GM21786 (cell line): ENCODE results near the gene RNF17.
"Not testable (repeated sequence)": the region's sequence is repeated elsewhere in the genome, so short reads cannot be mapped to it uniquely, and the experiment has no call there.

Experiments used
- ATAC-seq: cut with Tn5 transposase; IDR thresholded peaks from one replicate; pipeline ENCODE4 v1.9.1; 2021; ENCODE audit not compliant: unreplicated experiment

The RNF17 gene

DNA sequence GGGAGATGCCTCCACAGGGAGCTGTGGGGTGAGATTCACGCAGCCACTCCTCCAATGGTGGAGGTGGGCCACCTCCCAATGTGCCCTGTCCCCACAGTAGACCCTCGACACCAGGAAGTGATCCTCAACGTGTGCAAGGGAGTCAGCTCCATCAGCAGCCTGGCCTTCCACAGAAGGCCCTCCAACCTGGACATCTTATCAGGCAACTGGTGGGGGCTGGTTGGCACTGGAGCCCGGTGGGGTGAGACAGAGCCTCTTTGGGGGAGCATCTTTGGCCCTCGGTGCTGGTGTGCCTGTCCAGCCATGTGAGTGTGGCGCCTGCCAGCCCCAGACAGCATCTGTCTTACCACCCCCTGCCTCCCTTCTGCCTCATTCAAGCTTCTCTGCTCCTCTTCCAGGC, 19.7 kb upstream of the RNF17 start:
- ATAC-seq = no peak

DNA sequence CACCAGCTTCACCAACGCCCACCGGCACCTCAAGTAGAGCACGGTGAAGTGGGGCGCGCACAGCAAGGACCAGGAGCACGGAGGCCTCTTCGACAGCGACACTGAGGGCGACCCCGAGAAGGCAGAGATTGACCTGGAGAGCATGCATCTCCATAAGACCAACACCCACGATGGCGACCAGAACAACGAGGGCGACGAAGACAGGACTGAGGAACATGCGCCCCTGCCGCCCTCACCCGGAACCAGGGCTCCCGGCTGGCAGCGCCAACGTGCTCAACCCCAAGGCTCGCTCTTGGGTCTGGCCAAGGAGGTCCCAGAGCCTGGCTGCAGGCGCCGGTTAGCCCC, 18.5 kb upstream of the RNF17 start:
- ATAC-seq = no peak

DNA sequence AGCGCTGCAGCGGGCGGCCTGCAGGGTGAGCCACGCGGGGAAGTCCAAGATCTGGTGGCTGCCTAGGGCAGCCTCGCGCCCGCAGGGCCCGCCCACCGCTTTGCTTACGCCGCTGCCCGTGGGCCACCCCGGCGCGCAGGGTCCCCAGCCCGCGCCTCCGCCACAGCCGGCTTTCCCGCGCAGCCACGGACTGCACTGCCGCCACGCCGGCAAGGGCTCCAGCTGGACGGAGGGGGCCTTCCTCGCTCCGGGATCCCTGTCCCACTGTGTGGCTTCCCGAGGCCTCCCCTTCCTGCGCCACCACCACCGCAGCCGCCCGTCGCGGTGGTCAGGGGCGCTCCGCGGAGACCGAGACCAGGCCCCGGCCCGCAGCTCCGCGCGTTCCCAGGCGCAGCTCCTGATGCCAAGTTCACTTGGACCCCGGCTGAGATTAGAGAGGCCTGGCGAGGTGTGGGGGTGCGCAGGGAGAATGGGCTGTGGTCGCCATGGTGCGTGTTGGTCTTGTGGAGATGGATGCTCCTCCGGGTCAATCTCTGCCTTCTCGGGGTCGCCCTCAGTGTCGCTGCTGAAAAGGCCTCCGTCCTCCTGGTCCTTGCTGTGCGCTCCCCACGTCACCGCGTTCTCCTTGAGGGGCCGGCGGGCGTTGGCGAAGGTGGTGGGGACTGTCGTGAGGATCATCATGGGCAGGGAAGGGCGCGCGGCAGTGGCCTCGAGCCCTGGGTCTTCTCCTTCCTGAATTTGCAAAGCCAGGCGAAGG, 17.9 kb upstream of the RNF17 start:
- ATAC-seq = no peak

DNA sequence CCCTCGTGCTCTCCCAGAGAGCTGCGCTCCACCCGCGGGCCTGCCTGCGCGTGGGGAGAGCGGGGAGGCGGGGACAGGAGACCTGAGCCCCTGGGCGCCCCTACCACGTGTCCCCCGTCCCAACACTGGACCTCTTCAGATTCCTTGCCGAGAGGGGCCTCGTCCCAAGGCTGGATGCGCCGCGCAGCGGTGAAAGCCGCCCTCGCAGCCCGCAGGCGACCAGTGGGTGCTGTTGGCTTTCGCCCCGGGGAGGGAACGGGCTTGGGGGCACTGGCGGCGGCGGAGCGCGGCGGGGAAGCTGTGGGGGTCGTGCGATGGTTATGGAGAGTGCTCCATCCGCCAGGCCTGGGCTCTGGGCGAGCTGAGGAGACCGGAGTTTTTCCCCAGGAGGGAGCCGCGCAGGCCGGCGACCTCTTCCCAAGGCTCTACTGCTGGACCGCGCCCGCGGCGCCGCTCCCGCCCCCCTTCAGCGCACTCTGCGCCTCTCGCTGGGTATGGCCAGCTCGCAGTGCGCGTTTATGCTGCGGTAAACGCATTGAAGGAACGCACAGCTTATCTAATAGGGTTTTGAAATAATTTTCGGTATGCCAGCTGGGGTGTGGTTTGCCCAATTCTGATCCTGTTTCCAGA, 17.2 kb upstream of the RNF17 start:
- ATAC-seq = no peak

DNA sequence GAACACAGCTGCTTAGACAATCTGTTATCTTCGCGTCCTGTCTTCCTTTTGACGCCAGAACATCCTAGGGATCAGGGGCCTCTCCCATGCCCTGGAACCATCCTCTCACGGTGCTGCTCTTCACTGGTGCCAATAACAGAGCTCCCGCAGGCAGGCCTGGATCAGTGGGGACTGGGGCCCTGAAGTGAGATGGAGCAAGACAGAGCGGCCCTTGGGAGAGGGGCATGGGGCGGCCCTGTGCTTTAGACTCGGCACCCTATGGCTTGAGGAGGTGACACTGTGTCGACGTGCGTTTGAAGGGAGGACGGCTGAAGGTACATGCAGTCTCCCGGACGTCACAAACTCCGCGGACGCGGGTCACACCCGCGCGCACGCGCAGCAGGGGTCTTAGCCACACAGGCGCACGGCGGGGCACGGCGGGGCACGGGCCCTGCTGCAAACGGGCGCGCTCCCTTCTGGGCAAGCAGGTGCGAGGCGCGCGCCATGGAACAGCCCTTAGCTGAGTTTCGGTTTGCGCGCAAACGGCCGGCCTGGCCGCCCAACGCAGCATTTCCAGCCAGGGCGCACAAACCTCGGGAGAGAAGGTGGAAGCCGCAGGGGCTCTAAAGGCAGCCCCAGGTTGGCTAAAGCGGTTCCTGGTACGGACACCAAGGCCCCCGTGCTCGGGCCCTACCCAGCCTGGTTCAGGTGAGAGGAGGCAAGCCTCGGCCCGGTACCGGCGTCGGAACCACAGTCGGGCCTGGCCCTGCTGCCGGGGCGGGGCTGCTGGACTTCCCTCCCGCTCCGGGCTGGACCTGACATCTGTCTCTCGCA, 16.5 kb upstream of the RNF17 start:
- no peak for ATAC-seq

DNA sequence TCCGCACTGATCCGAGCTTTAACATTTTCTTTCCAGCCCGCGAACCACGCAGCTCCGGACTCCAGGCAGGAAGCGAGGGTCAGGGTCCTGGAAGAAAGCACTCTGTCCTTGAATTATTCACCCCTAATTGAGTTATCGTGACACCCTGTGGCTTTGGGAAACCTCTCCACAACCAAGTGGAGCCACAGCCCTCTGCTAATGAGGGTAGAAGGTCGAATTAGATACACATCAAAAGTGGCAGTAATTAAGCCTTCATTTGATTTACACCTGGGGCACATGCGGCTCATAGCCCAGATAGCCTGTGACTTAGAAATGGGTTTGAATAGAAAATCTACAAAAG, 15.9 kb upstream of the RNF17 start:
- no peak for ATAC-seq

DNA sequence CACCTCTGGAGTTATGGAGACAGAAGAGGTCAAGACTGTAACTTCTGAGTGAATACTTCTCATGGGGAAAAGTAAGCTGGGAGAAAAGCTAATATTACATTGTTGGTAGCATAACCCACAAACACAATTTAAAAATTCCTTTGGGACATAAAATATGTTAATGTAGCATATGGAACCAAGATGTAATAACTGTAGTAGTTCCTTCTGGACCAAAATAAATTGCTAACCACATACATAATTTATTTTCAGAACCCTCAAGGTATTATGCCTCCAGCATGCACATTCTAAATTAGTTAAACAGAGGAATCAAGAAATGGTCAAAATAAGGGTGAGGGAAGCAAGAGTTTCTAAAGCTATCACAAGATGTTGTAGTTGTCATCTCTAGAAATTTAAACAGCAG, 4.8 kb upstream of the RNF17 start:
- ATAC-seq = no peak

DNA sequence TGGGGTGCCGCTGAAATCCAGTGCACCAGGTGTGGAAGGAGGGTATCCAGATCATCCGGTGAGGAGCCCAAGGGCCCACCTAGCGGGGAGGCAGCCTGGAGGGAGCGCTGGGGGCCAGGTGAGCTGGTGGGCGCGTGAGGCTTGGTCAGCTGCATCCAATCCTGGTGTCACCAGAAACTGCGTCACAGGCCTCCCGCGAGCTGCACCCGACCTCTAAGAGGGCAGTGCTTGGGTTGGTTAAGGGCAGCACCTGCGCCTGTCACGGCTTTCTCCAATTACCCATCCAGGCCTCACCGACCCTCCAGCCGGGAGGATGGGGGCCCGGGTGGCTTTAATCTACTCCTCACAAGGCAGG, 284 bp downstream of the RNF17 start:
- no peak for ATAC-seq

DNA sequence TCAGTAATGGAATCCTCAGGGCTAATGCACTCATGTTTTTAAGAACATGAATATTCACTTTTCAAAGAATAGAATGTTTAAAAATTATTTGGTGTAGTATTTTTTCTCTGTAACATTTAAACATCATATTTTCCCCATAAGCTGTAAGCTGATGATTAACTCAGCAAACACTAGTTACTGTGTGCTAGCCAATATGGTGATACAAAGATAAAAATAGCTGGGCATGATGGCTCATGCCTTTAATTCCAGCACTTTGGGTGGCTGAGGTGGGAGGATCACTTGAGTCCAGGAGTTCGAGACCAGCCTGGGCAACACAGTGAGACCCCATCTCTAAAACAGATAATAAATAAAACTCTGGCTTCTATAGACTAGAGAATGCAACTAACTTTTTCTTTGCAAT, 13.2 kb downstream of the RNF17 start:
- no peak for ATAC-seq

DNA sequence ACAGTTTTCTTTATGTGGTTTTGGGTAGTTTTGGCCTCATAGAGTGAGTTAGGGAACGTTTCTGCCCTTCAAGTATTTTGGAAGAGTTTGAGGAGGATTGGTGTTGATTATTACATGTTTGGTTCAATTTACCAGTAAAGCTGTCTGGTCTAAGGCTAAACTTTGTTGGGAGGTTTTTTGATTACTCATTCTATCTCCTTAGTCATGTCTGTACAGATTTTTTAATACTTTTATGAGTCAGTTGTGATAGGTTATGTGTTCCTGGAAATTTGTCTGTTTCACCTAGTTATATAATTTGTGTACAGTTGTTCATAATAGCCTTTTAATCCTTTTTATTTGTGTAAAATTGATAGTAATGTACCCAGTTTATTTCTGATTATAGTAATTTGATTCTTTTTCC, 20.4 kb downstream of the RNF17 start:
- ATAC-seq = no peak

DNA sequence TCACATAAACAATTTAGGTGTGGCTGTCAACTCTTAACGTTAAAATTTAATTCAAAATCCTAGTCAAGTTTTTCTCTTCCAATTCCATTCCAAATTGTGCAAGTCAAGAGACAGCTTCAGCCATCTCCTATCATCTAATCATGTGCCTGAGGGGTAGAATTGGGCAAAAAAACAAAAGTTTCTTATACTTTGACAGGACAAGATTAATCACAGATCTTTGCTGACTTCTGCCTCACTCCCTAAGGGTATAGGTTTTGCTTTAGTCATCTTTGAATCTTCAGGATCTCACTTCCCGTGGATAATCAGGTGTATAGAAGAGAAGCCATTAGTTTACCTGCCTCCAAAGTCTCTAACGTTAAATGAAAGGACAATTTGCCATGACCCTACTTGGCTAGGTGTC, 24.6 kb downstream of the RNF17 start:
- ATAC-seq = no peak

DNA sequence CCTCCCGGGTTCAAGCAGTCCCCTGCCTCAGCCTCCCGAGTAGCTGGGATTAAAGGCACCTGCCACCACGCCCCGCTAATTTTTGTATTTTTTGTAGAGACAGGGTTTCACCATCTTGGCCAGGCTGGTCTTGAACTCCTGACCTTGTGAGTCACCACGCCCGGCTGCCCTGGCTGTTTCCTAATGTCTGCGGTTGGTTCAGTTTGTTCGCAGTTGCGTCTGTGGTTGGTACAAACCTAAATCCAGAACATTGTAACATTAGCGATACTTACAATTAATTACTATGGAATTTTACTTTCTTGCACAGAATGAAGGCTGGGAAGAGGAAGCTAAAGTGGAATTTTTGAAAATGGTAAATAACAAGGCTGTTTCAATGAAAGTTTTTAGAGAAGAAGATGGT, 38.1 kb downstream of the RNF17 start:
- ATAC-seq = no peak

DNA sequence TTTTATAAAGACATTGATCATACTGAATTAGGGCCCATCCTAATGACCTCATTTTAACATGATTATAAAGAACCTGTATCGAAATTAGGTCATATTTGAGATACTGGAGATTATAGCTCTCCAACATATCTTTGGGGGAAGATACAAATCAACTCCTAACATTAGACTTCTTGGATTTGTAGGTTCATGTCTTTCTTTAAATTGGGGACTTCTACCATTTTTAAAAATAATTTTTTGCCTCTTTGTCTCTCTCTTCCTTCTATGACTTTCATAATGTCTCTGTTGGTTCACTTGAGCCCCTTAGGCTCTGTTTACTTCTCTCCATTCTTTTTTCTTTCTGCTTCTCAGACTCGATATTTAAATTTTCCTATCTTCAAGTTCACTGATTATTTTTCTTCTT, 57.2 kb downstream of the RNF17 start:
- no peak for ATAC-seq

DNA sequence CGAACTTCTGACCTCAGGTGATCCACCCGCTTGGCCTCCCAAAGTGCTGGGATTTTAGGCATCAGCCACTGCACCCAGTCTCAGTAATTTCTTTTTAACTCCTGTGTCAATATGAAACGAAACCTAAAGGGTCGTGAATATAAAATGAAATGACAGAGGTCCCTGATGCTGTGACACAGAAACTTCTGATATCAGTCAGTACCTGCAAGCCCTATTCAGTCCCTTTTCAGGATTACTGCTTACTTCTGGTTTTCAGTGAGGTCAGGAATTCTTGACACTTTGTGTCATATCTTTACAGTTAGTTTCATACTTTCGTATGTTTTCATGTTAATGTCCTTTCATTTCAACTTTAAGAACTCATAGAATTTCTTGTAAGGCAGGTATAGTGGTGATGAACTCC, 58.7 kb downstream of the RNF17 start:
- no peak for ATAC-seq

DNA sequence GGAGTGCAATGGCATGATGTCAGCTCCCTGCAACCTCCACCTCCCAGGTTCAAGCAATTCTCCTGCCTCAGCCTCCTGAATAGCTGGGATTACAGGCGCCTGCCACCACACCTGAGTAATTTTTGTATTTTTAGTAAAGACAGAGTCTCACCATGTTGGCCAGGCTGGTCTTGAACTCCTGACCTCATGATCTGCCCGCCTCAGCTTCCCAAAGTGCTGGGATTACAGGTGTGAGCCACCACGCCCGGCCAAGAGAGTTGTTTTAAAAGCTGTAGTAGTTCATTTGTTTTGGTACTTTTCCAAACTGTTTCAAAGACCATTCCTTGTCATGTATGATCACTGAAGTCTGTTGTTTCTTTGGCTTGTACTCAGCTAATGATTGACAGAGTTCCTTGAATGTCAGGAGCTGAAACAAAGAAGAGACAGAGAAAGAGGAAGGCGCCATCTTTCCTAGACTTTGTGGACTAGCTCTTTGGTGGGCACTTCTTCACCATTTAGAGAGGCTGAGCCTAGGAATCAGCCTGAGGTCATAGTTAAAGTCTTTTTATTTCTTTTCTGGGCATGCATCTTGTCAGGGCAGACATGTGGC, 59.2 kb downstream of the RNF17 start:
- not testable (repeated sequence) for ATAC-seq

DNA sequence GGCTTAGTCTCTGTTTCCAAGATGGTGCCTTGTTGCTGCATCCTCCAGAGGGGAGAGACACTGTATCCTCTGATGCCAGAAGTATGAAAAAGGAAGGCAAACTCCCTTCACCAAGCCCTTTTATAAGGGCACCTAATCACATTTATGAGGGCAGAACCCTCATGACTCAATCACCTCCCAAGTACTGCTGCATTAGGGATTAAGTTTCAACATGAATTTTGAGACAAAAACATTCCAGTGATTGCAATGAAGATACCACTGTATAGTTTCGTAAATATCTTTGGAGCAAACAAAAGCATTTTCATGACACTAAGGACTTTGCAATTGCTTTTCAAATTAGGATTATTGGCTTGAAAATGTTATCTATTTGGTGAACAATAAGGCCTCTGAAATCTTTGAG, 63.8 kb downstream of the RNF17 start:
- no peak for ATAC-seq

DNA sequence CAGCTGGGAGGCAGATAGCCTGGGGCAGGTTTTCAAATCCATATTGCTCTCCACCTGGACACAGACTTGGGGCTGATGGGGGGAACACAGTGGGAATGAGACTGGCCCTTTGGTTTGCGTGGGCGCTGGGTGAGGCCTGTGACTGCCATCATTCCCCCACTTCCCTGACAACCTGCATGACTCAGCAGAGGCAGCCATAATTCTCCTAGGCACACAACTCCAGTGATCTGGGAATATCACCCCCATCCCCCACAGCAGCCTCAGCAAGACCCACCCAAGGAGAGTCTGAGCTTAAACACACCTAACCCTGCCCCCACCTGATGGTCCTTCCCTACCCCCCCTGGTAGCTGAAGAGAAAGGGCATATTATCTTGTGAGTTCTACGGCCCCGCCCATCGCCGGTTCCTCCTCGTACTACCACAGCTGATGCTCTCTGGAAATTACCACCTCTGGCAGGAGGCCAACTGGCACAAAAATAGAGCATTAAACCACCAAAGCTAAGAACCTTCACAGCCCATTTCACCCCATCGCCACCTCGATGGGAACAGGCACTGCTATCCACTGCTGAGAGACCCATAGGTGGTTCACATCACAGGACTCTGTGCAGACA, 71.0 kb downstream of the RNF17 start:
- no peak for ATAC-seq

DNA sequence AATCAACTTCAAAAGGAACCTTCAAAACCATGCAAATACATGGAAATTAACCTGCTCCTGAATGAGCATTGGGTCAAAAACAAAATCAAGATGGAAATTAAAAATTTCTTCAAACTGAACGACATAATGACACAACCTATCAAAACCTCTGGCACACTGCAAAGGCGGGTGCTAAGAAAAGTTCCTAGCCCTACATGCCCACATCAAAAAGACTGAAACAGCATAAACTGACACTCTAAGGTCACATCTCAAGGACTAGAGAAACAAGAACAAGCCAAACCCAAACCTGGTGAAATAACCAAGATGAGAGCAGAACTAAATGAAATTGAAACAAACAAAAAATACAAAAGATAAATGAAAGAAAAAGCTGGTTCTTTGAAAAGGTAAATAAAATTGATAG, 73.6 kb downstream of the RNF17 start:
- not testable (repeated sequence) for ATAC-seq

DNA sequence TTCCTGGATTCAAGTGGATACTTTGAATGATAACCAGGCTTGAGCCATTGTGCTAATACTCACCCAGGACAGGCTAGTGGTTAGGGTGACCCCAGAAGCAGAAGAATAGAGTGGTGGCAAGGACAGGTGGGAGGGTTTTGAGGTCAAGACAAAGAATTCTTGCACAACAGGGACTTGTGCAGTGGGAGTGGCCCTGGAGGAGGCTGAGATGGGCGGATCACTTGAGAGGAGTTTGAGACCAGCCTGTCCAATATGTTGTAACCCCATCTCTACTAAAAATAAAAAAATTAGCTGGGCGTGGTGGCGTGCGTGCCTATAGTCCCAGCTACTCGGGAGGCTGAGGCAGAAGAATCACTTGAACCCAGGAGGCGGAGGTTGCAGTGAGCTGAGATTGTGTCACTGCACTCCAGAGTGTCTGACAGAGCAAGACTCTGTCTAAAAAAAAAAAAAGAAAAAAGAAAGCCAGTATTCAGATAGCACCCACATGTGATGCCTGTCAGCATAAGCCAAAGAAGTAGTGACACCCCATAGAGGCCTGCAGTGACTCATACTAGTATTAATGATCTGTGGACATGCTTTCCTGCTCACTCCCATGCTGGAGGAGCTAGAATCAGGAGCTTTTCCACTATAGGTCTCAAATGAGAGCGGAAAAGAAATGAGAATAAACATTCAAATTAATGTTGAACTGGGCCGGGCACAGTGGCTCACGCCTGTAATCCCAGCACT, 78.7 kb downstream of the RNF17 start:
- no peak for ATAC-seq

DNA sequence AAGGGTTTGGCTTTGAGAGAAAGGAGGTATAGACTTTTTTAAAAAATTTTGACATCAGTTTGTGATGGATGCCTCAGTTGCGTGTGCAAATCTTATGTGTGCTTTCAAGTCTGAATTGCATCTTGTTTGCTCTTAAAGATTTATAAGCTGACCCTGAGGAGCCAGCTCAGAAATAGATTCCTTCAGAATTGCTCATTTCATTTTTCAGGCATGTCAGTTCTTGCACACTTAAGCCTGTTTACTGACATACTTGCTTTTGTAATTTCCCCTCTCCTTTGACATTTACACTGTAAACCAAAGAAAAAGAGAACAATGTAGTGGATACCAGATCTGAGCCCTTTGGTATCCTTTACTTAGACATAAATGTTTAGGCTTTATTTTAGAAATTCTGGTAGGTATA, 87.6 kb downstream of the RNF17 start:
- ATAC-seq = no peak

DNA sequence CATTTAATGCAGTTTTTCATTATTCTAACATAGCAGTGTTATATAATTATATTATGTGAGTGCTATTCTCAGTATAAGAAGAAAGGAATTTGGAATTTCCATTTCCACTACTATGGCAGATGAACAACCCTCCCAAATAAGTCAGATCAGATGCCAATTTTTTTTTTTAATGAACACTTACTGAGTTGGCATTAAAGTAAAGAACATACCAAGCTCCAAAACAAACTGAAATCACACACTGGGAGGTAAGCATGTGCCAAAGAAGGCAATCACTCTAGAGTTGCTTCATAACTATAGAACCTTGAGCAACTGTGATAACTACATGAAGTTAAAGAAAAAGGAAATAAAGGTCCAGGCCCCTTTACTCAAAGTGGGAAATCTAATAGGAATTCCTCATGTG, 90.3 kb downstream of the RNF17 start:
- no peak for ATAC-seq
